Placental epithelial cell (primary cell): ENCODE measurements around the gene ATP8B1. TPM values are rescaled to one million over a fixed set of nuclear protein-coding genes. Genes with fewer than 3 reads are reported as not detected.

Experiments
- small RNA-seq: library from RNA; depleted of rRNA; stranded (forward); fragments of <200 nt; gene quantifications from one replicate; pipeline ENCODE3, GENCODE V24; 2012
- total RNA-seq: library from RNA; depleted of rRNA; stranded (reverse); fragments of >200 nt; gene quantifications from 2 replicates; pipeline ENCODE4 v1.2.3, GENCODE V29; 2012

ATP8B1 gene
- 16.5 and 18.4 TPM in 2 replicates for total RNA-seq

DNA sequence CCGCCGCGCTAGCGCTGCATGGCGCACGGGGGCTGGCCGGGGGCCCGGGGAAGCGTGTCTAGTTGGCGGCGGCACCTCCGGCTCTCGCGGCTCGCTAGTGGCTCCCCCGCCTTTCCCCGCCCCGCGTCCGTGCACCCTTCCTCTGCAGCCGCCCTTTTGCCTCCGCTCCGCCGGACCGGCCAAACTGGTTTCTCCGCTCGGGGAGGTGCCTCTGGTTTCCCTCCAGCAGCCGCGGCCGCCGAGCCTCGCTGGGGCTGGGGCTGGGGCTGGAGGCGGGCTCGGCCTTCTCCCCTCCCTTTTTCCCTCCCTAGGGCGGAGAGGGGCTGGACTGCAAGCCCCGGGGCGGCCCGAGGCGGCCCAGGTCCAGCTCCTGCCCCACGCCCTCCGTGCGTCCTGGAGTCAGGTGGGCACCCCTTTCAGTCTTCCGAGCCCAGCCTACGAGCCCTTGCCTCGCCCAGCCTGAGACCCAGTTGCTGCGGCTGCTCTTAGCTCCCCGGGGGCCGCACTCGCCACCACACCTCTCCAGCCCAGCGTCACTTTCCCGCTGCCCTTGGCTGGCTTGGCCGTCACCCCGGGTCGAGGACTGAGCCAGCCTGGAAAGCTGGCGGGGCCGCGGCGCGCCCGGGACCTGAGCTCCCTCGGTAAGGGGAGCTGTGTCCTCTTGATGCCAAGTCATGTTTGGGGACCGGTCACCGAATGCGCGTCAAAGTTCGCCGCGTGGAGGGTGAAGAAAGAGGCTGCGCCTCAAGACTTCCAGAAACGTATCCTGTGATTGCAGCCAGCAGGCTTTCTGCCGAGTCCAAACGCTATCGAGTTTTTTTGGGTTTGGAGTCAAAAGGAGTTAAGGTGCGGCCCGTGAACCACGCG is at the start of gene ATP8B1:
TSS of gene ATP8B1 (minus strand) at position 213 of the 867 bp plus-strand sequence. CDS start 71,508 bp downstream, outside the sequence.

Small RNA genes within 50 kb of the gene (small RNA-seq; reads per million reads assigned to genes)
- not detected for gene RNU6-742P

Other genes with a start within 250 kb of the ATP8B1 start
- gene FECH, start 216.6 kb downstream of the ATP8B1 start, total RNA-seq, result 17.7 and 27.9 TPM in 2 replicates
- 72.6 and 113 TPM in 2 replicates for gene NARS1, start 181.5 kb downstream of the ATP8B1 start, total RNA-seq
- 122 and 141 TPM in 2 replicates for gene NEDD4L, start 240.9 kb upstream of the ATP8B1 start, total RNA-seq